HCT116 (cell line): ENCODE results near the gene ZNF423. TPM values are rescaled to one million over a fixed set of nuclear protein-coding genes. Genes with fewer than 3 reads are reported as not detected.

Source experiments
- ATAC-seq: fragments of 200-7000 bp; cut with Tn5 transposase; 2 replicates; pipeline ENCODE4 v1.9.1; 2020; ENCODE audit warnings: mild to moderate bottlenecking, moderate library complexity
- BruUV-seq: library from RNA; stranded (reverse); fragments of 400-500 nt; replicated peaks from 2 replicates; lab custom pipeline; 2021; lab: Mats Ljungman, UMichigan
- CTCF ChIA-PET: fragments of 300-600 bp; sonication (Branson Sonifier 250); formaldehyde crosslinking; loops from one replicate; lab custom pipeline; 2021; ENCODE audit warnings: antibody characterized with exemption; lab: Charles Lee
- POLR2A ChIA-PET: fragments of 300-600, 350-600 bp; sonication (Branson Sonifier 250); formaldehyde crosslinking; loops from one replicate; lab custom pipeline; 2021; ENCODE audit warnings: antibody characterized with exemption; lab: Charles Lee
- RAD21 ChIA-PET, 2 experiments: fragments of 300-600 bp; sonication (Branson Sonifier 250); formaldehyde crosslinking; loops; one replicate each; lab custom pipeline; 2023; ENCODE audit warnings: low total read pairs in 2 of 2; ENCODE audit not compliant: uncharacterized antibody in 2 of 2, unreplicated experiment in 2 of 2, low non-redundant PET in 1 of 2; lab: Charles Lee
- DNase-seq: peaks from one replicate; pipeline ENCODE4 v3.0.0-alpha.2; 2010; ENCODE audit warnings: low read depth, low spot score
- H2AFZ ChIP-seq: fragments of 200-600 bp; shearing (Covaris generic), sonication (generic); 2 replicates; pipeline ENCODE4 v1.6.1; 2017; ENCODE audit warnings: low read depth, mixed run types, mixed read lengths, antibody characterized with exemption, low read length; ENCODE audit not compliant: poor library complexity, severe bottlenecking
- H3K27ac ChIP-seq: 2 replicates; pipeline ENCODE4 v1.5.1; 2012; ENCODE audit warnings: low read depth, low read length
- H3K27me3 ChIP-seq: fragments of 200-600 bp; sonication (generic); 2 replicates; pipeline ENCODE4 v1.6.1; 2016; ENCODE audit warnings: mixed run types, low read length, mixed read lengths; ENCODE audit not compliant: insufficient read depth
- H3K36me3 ChIP-seq, 2 experiments: fragments of 200-500 bp in 1 of 2; fragments of 200-600 bp in 1 of 2; sonication (Bioruptor generic) in 1 of 2; sonication (generic) in 1 of 2; 2 replicates each; pipeline versions ENCODE4 v1.5.1 to v1.6.1; 2014 to 2016; ENCODE audit warnings: low read length in 2 of 2, inconsistent platforms in 1 of 2, mixed read lengths in 1 of 2, mixed run types in 1 of 2; ENCODE audit not compliant: insufficient read depth in 2 of 2, control insufficient read depth in 1 of 2
- H3K4me1 ChIP-seq, 2 experiments: fragments of 200-600 bp in 1 of 2; sonication (generic) in 1 of 2; 2 replicates each; pipeline versions ENCODE4 v1.5.1 to v1.6.1; 2012 to 2017; ENCODE audit warnings: low read length in 2 of 2, inconsistent platforms in 1 of 2, mild to moderate bottlenecking in 1 of 2, mixed read lengths in 1 of 2, mixed run types in 1 of 2, moderate library complexity in 1 of 2; ENCODE audit not compliant: insufficient read depth in 2 of 2, control insufficient read depth in 1 of 2
- H3K4me2 ChIP-seq: fragments of 200-600 bp; sonication (generic); 2 replicates; pipeline ENCODE4 v1.6.1; 2017; ENCODE audit warnings: mixed run types, low read length, mixed read lengths
- H3K4me3 ChIP-seq, 2 experiments: fragments of 200-600 bp in 1 of 2; sonication (generic) in 1 of 2; replicated peaks in 1 of 2; 2 replicates each; pipeline ENCODE4 v1.5.1; 2011 to 2016; ENCODE audit warnings: low read length in 2 of 2, control low read depth in 1 of 2, low read depth in 1 of 2, mild to moderate bottlenecking in 1 of 2, mixed read lengths in 1 of 2, mixed run types in 1 of 2
- H3K79me2 ChIP-seq: fragments of 200-600 bp; sonication (generic); 2 replicates; pipeline ENCODE4 v1.6.1; 2017; ENCODE audit warnings: mild to moderate bottlenecking, mixed run types, low read length, moderate library complexity, mixed read lengths; ENCODE audit not compliant: insufficient read depth
- H3K9ac ChIP-seq: fragments of 200-600 bp; sonication (generic); 2 replicates; pipeline ENCODE4 v1.6.1; 2016; ENCODE audit warnings: low read length, mixed read lengths
- H3K9me2 ChIP-seq: fragments of 200-600 bp; sonication (generic), shearing (Covaris generic); 2 replicates; pipeline ENCODE4 v1.6.1; 2017; ENCODE audit warnings: mixed run types, mild to moderate bottlenecking, moderate library complexity; ENCODE audit not compliant: insufficient read depth
- H3K9me3 ChIP-seq, 2 experiments: fragments of 200-500 bp in 1 of 2; fragments of 200-600 bp in 1 of 2; sonication (Bioruptor generic) in 1 of 2; sonication (generic) in 1 of 2; 2 replicates each; pipeline ENCODE4 v1.6.1; 2014 to 2017; ENCODE audit warnings: low read length in 2 of 2, mixed read lengths in 2 of 2, inconsistent platforms in 1 of 2, low read depth in 1 of 2, mild to moderate bottlenecking in 1 of 2, mixed run types in 1 of 2, moderate library complexity in 1 of 2; ENCODE audit not compliant: control insufficient read depth in 1 of 2, insufficient read depth in 1 of 2
- H4K20me1 ChIP-seq: fragments of 200-600 bp; sonication (generic), shearing (Covaris generic); 2 replicates; pipeline ENCODE4 v1.6.1; 2017; ENCODE audit warnings: mixed run types, mild to moderate bottlenecking, moderate library complexity; ENCODE audit not compliant: insufficient read depth
- CEBPB ChIP-seq: IDR thresholded peaks from 2 replicates; pipeline ENCODE4 v1.6.1; 2012; ENCODE audit warnings: low read depth
- CTCF ChIP-seq, 3 experiments: fragments of 200-600 bp in 1 of 3; sonication (generic) in 1 of 3; IDR thresholded peaks in 2 of 3; conservative IDR thresholded peaks in 1 of 3; 2 replicates each; pipeline ENCODE4 v1.5.1; 2012 to 2017; ENCODE audit warnings: low read depth in 2 of 3, low read length in 2 of 3, antibody characterized with exemption in 1 of 3, borderline replicate concordance in 1 of 3, control low read depth in 1 of 3, mild to moderate bottlenecking in 1 of 3, mixed read lengths in 1 of 3, mixed run types in 1 of 3, moderate library complexity in 1 of 3; ENCODE audit not compliant: insufficient read depth in 1 of 3
- MAX ChIP-seq: IDR thresholded peaks from 2 replicates; pipeline ENCODE4 v1.6.1; 2012
- POLR2A ChIP-seq: IDR thresholded peaks from 2 replicates; pipeline ENCODE4 v1.7.0; 2011; ENCODE audit warnings: borderline replicate concordance; ENCODE audit not compliant: insufficient read depth, insufficient read length; ENCODE audit errors: extremely low read depth
- POLR2AphosphoS5 ChIP-seq: IDR thresholded peaks from 2 replicates; pipeline ENCODE4 v1.6.1; 2011; ENCODE audit warnings: mild to moderate bottlenecking, low read depth, low read length, moderate library complexity
- RAD21 ChIP-seq: IDR thresholded peaks from 2 replicates; pipeline ENCODE4 v1.6.1; 2012; ENCODE audit warnings: low read depth, mild to moderate bottlenecking
- SIN3A ChIP-seq: IDR thresholded peaks from 2 replicates; pipeline ENCODE4 v1.6.1; 2012; ENCODE audit warnings: low read depth
- SP1 ChIP-seq: IDR thresholded peaks from 2 replicates; pipeline ENCODE4 v1.6.1; 2012; ENCODE audit warnings: low read depth
- ZBTB33 ChIP-seq: IDR thresholded peaks from 2 replicates; pipeline ENCODE4 v1.6.1; 2011; ENCODE audit warnings: mild to moderate bottlenecking, low read length, moderate library complexity; ENCODE audit not compliant: insufficient replicate concordance; ENCODE audit errors: extremely low read depth
- intact Hi-C: fragments of 100-400 bp; cut with micrococcal nuclease; formaldehyde crosslinking; loops from 2 replicates; pipeline ENCODE4 v1.10.0; 2022
- total RNA-seq: library from RNA; stranded (reverse); gene quantifications from one replicate; pipeline ENCODE4 v1.2.1, GENCODE V29; 2021; ENCODE audit not compliant: unreplicated experiment

ZNF423 gene
- total RNA-seq, 1 experiment from 2014 or later: 0.22 TPM

- ChIA-PET RAD21 (no interaction called here), POLR2A (no interaction called here), CTCF (no interaction called here)
- Histone ChIP-seq H4K20me1 (no peaks in the 10 kb centered on the region), H3K4me3 (no peak overlapping the region), H3K9me3 (peaks cover 0 to 3% of the 10 kb centered on the region in 2 experiments; a peak in 1 of 4 replicates), H3K9ac (no peak overlapping the region), H3K9me2 (no peaks in the 10 kb centered on the region), H3K27ac (no peak overlapping the region), H3K79me2 (no peaks in the 10 kb centered on the region), H3K27me3 (no peaks in the 10 kb centered on the region), H3K4me1 (0 out of 4 replicates have a peak, but pooled peaks cover 0 to 4% of the 10 kb centered on the region in 2 experiments), H3K4me2 (no peak overlapping the region), H2AFZ (no peak overlapping the region), H3K36me3 (no peaks in the 10 kb centered on the region)
- no TSS peak for BruUV-seq
- ATAC-seq (no peak), DNase-seq (no peak)
- TF ChIP-seq CEBPB (no peak), SP1 (no peak), ZBTB33 (no peak)
- intact Hi-C loops: no loop called here
Measured at GRCh38 chr16:49641250-49641649, 214.7 kb downstream of the ZNF423 start.

GRCh38 chr16:49640581-49640980, 215.3 kb downstream of the ZNF423 start:
- CTCF ChIA-PET: no interaction called here
- intact Hi-C loops: no loop called here
- no peak for TF ChIP-seq POLR2AphosphoS5
- TF ChIP-seq POLR2A: no peak
- no peak for TF ChIP-seq MAX
- TF ChIP-seq ZBTB33: no peak
- TF ChIP-seq RAD21: no peak
- no peak for TF ChIP-seq CEBPB
- TF ChIP-seq CTCF (IDR thresholded peaks at IDR 0.05 in 2 of 3, conservative IDR thresholded peaks at IDR 0.05 in 1 of 3; ENCODE audit: borderline replicate concordance in 1 of 3, insufficient read depth in 1 of 3, low read depth in 2 of 3, low read length in 2 of 3): no peak
- no peak for TF ChIP-seq SIN3A

More at GRCh38 chr16:49640581-49640980, 215.3 kb downstream of the ZNF423 start:
- BruUV-seq: no TSS peak
- Histone ChIP-seq H2AFZ (no peak overlapping the region), H3K4me3 (no peak overlapping the region), H3K79me2 (no peaks in the 10 kb centered on the region), H3K4me1 (0 out of 4 replicates have a peak, but pooled peaks cover 0 to 4% of the 10 kb centered on the region in 2 experiments), H3K9ac (no peak overlapping the region), H3K36me3 (no peaks in the 10 kb centered on the region), H3K27ac (no peak overlapping the region), H3K4me2 (no peak overlapping the region), H3K9me2 (no peaks in the 10 kb centered on the region), H3K9me3 (0 out of 4 replicates have a peak, but pooled peaks cover 0 to 3% of the 10 kb centered on the region in 2 experiments), H3K27me3 (no peaks in the 10 kb centered on the region), H4K20me1 (no peaks in the 10 kb centered on the region)
- RAD21 ChIA-PET: no interaction called here
- DNase-seq (no peak), ATAC-seq (no peak)
- POLR2A ChIA-PET: no interaction called here
